Duodenal mucosa (tissue), 2 donors: ENCODE results near the gene RNF182.

Experiments used
- H3K27ac ChIP-seq: one replicate; pipeline ENCODE4 v1.7.0; 2013; ENCODE audit warnings: low read depth, low read length
- H3K27me3 ChIP-seq, 2 donors: one replicate each; pipeline ENCODE4 v1.7.0; 2013; ENCODE audit warnings: low read length in 2 of 2, control low read depth in 1 of 2; ENCODE audit not compliant: insufficient read depth in 2 of 2, control insufficient read depth in 1 of 2
- H3K36me3 ChIP-seq, 2 donors: one replicate each; pipeline ENCODE4 v1.7.0; 2013; ENCODE audit warnings: low read length in 2 of 2, control low read depth in 1 of 2; ENCODE audit not compliant: insufficient read depth in 2 of 2, control insufficient read depth in 1 of 2
- H3K4me1 ChIP-seq, 2 donors: one replicate each; pipeline ENCODE4 v1.7.0; 2013; ENCODE audit warnings: low read length in 2 of 2, control low read depth in 1 of 2; ENCODE audit not compliant: insufficient read depth in 2 of 2, control insufficient read depth in 1 of 2
- H3K4me3 ChIP-seq, 2 donors: one replicate each; pipeline ENCODE4 v1.7.0; 2013; ENCODE audit warnings: low read length in 2 of 2, low read depth in 1 of 2
- H3K9ac ChIP-seq, 2 donors: one replicate each; pipeline ENCODE4 v1.7.0; 2013; ENCODE audit warnings: low read length in 2 of 2, low read depth in 1 of 2
- H3K9me3 ChIP-seq, 2 donors: one replicate each; pipeline ENCODE4 v1.7.0; 2013; ENCODE audit warnings: low read length in 2 of 2, control low read depth in 1 of 2; ENCODE audit not compliant: control insufficient read depth in 1 of 2

The RNF182 gene

DNA sequence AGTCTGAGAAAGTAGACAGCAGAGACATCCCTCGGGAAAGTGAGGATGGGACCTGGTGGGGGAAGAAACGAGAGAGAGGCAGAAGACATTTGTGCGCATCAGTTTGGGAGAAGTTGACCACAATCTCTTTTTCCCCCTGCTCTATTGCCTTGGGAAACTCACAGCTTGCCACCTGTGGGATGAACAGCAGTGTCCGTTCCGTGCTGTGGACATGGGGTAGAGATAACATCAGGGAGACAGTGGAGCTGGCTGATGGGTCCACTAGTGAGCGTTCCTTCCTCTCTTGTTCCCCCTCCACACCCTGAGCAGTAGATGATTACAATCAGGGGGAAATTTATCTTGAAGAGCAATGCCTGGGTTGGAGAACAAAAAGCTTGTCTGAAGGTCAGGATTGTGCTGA lies 21.8 kb upstream of the RNF182 start:
- H3K27me3 ChIP-seq: peaks cover 5 to 9% of the 10 kb centered on the region in 2 donors
- H3K4me3 ChIP-seq: no peak overlapping the region
- H3K36me3 ChIP-seq: no peaks in the 10 kb centered on the region
- no peak overlapping the region for H3K9ac ChIP-seq
- no peaks in the 10 kb centered on the region for H3K4me1 ChIP-seq
- H3K9me3 ChIP-seq: no peaks in the 10 kb centered on the region
- H3K27ac ChIP-seq: no peak overlapping the region

DNA sequence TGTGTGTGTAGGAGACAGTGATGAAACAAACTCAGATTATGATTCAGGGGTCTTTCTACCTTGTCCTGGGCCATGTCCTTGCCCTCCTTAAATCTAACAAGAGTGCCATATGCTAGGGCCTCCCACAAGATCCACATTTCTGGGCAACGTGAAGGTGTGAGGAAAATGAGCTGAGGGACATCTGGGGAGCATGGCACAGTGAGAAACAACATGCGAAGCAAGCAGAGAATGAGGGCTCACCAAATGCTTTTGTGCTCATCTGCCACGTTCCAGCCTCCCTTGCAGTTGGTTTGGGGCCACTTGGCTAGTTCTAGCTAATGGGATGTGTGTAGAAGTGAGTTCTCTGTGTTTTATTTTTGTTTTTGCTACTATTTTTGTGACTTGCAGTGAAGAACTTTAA lies 21.4 kb upstream of the RNF182 start:
- Histone ChIP-seq H3K27me3 (peaks cover 5 to 9% of the 10 kb centered on the region in 2 donors), H3K4me1 (no peaks in the 10 kb centered on the region), H3K36me3 (no peaks in the 10 kb centered on the region), H3K9me3 (no peaks in the 10 kb centered on the region), H3K9ac (no peak overlapping the region), H3K4me3 (no peak overlapping the region), H3K27ac (no peak overlapping the region)

DNA sequence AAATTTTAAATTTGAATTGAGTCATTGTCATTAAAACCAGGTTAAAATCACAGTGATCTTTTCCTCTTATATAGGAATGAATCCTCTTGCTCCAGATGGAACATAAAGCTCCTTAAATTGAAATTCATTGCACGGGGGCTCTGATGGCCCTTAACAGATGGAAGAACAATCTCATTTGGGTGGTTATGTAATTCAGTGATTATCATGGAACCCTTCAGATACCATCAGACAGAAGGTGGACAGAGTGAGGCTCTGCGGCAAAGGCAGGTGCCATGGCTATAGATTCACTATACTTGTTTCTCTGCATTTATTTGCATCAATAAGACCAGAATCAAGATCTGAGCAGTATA lies 17.8 kb upstream of the RNF182 start:
- Histone ChIP-seq H3K36me3 (no peaks in the 10 kb centered on the region), H3K4me3 (no peak overlapping the region), H3K27me3 (peaks cover 5 to 9% of the 10 kb centered on the region in 2 donors)

DNA sequence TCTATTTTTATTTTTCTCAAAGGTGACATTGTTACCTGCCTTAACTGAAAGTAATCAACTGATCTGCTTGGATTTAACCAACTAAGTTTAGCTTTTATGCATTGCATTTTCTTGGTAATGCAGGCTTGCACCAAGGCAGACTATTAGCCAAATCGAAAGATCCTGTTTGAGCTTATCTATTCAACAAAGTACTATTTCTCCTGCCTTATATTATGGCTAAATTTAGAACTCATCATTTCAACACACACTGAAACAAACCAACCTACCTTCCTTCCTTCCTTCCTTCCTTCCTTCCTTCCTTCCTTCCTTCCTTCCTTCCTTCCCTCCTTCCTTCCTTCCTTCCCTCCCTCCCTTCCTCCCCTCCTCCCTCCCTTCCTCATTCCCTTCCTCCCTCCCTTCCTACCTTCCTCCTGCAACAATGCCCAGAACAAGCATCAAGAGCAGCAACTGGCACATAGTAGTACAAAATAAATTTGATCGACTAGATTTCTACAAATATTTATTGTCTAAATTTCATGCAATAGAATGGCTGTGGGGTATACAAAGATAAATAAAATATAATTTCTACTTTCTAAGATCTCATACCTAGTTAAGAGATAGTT lies 17.0 kb upstream of the RNF182 start:
- peaks cover 5 to 9% of the 10 kb centered on the region in 2 donors for H3K27me3 ChIP-seq
- H3K9me3 ChIP-seq: no peaks in the 10 kb centered on the region
- H3K36me3 ChIP-seq: no peaks in the 10 kb centered on the region
- no peak overlapping the region for H3K9ac ChIP-seq
- no peak overlapping the region for H3K27ac ChIP-seq
- no peak overlapping the region for H3K4me3 ChIP-seq
- H3K4me1 ChIP-seq: no peaks in the 10 kb centered on the region

More for the DNA sequence above, 17.8 kb upstream of the RNF182 start:
- Histone ChIP-seq H3K9me3 (no peaks in the 10 kb centered on the region), H3K27ac (no peak overlapping the region), H3K4me1 (no peaks in the 10 kb centered on the region), H3K9ac (no peak overlapping the region)

DNA sequence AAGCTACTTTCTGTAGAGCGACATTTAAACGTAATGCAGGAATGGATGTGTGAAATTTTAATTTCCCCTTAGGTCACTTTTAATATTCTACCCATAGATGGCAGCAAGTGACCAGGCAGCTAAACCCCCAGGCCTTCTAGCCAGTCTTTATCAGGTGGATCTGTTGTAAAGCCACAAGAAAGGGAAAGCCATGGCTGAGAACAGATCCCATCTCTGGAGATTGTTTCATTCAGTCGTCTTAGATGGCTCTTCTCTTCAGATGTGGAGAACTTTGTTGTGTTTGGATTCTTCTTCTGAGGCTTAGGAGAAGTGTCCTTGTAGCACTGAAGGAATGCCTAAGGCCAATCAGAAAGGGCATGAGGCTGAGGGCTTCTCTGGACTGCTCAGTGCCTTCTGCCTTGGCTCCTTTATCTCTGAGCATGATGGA lies 15.8 kb upstream of the RNF182 start:
- Histone ChIP-seq H3K9ac (no peak overlapping the region), H3K9me3 (no peaks in the 10 kb centered on the region), H3K27me3 (peaks cover 0 to 5% of the 10 kb centered on the region in 2 donors), H3K36me3 (no peaks in the 10 kb centered on the region), H3K4me1 (peaks cover 0 to 2% of the 10 kb centered on the region in 2 donors), H3K27ac (no peak overlapping the region), H3K4me3 (no peak overlapping the region)

DNA sequence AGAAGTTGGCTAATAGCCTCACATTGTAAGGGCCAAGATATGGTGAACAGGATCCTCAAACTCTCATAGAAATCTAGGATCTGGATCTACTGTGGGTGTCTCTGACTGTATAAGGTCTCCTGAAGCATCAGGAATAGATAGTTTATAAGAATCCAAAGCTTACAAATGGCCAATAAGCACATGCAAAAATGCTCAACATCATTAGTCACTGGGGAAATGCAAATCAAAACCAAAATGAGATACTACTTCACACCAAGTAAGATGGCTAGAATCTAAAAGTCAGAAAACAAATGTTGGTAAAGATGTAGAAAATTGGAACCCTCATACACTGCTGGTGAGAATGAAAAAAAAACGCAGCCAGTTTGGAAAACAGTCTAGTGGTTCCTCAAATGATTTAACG lies 14.3 kb upstream of the RNF182 start:
- Histone ChIP-seq H3K27ac (no peak overlapping the region), H3K4me3 (no peak overlapping the region), H3K9me3 (no peaks in the 10 kb centered on the region), H3K4me1 (peaks cover 4% of the 10 kb centered on the region in 2 donors), H3K9ac (no peak overlapping the region), H3K27me3 (no peaks in the 10 kb centered on the region), H3K36me3 (no peaks in the 10 kb centered on the region)

DNA sequence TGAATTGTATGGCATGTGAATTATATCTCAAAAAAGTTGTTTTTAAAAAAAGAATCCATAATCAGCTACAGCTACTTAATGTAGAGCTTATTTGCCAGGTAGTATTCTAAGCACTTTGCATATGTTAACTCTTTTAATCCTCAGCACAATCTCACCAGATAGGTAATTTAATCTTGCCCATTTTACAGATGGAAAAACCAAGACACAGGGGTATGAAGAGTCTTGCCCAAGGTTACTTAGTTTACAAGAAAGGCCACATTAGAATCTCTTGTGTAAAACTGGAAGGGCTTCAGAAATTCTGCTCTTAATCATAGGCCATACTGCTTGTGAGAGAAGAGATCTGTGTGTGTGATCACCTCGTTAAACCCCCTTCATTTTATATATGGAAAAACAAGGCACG lies 13.4 kb upstream of the RNF182 start:
- H3K9ac ChIP-seq: no peak overlapping the region
- no peaks in the 10 kb centered on the region for H3K9me3 ChIP-seq

DNA sequence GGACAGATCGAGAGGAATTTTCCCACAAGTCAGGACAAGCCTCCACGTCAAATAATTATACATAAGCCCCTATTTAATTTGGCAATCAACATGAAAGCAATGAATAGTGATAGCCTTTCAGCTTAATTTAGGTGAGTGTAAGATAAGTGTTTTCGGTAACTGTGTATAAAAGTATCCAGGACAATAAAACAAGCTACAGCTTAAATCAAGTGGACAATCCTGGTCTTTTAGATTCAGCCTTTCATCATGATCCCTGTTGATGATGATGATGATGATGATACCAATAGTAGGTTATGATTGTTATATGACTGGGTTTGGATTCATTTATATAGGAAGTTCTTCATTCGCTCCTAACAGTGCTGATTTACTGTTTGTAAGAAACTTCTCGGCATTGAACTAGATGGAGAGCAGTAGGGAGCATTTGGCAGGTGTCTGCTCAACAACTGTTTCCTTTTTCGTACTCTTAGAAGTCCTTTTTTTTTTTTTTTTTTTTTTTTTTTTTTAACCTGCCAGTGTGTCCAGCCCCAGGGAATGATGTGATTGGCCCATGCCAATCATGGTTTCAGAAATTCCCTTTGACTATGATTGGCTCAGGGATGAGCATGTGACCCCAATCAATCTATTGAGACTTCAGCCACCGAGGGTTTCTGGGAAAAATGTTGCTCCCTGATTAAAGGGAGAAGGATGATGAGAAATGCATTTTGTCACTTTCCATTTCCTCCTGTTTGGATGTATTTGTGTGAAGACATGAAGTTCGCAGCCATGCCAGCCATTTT lies 11.3 kb upstream of the RNF182 start:
- Histone ChIP-seq H3K27me3 (no peaks in the 10 kb centered on the region), H3K27ac (no peak overlapping the region), H3K4me1 (peaks cover 15 to 25% of the 10 kb centered on the region in 2 donors), H3K36me3 (no peaks in the 10 kb centered on the region), H3K9me3 (no peaks in the 10 kb centered on the region), H3K9ac (no peak overlapping the region), H3K4me3 (no peak overlapping the region)

More for the DNA sequence above, 13.4 kb upstream of the RNF182 start:
- peaks cover 13% of the 10 kb centered on the region in 2 donors for H3K4me1 ChIP-seq
- no peaks in the 10 kb centered on the region for H3K36me3 ChIP-seq
- H3K27ac ChIP-seq: no peak overlapping the region
- no peaks in the 10 kb centered on the region for H3K27me3 ChIP-seq
- H3K4me3 ChIP-seq: no peak overlapping the region

DNA sequence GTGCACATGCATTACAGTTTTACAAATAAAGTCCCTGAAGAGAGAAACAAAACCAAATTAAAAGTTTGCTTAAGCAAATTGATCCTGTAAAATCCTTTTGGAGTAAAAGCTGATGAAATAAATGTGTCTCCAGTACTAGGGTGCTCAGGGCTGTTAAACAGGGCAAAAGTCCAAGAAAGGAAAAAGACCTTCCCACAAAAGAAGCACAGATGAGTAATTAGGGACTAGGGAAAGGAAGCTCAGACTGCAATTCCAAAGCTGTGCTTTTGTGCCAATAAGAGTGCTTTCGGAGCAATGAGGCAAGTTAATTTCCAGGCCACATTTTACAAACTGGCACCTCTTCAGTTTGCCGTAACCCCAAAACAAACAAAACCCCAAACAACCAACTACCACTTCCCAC lies 10.4 kb upstream of the RNF182 start:
- H3K27ac ChIP-seq: no peak overlapping the region
- no peaks in the 10 kb centered on the region for H3K9me3 ChIP-seq
- no peaks in the 10 kb centered on the region for H3K27me3 ChIP-seq
- no peak overlapping the region for H3K9ac ChIP-seq
- no peaks in the 10 kb centered on the region for H3K36me3 ChIP-seq
- no peak overlapping the region for H3K4me3 ChIP-seq
- peaks cover 15 to 32% of the 10 kb centered on the region in 2 donors for H3K4me1 ChIP-seq

DNA sequence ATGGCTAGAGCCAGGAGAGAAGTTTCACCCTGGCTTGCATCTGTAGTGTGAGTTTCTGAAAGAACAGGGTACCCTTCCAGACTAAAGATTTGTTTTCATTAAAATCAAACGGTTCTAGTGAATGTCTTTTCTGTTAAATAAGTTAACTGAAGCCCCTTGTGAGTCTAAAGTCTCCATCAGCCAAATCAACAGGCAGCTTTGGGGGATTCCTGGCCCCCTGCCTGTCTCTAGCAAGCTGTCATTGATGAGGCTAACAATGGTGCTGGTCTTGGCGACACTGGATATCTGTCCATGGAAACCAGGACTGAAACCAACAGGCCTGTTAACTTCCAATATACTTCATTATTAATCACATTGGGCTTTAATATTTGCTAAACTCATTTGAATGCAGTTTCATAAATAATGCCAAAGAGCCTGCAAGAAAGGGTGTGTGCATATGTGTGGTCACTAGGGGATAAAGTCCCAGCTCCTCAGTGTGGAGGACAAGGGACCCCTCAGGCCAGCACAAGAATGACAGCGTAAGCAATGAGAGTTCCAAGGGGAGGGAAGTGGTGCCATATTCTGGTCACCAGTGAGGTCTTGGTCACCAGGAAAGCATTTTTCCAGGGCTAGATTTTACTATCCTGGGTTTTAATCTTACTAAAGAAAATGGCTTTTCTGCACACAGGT lies 9.1 kb upstream of the RNF182 start:
- no peaks in the 10 kb centered on the region for H3K36me3 ChIP-seq
- H3K27me3 ChIP-seq: peaks cover 0 to 5% of the 10 kb centered on the region in 2 donors
- no peak overlapping the region for H3K27ac ChIP-seq
- peaks cover 15 to 42% of the 10 kb centered on the region in 2 donors for H3K4me1 ChIP-seq
- H3K9ac ChIP-seq: no peak overlapping the region
- no peak overlapping the region for H3K4me3 ChIP-seq
- H3K9me3 ChIP-seq: no peaks in the 10 kb centered on the region
